ENCODE measurements around the gene HERPUD1.
"Not testable (repeated sequence)": the region's sequence is repeated elsewhere in the genome, so short reads cannot be mapped to it uniquely, and the experiment has no call there.

Gene HERPUD1

GRCh38 chr16:56961851-56962281, 29.9 kb downstream of the HERPUD1 start, which contains the start of gene CETP:
TSS of gene CETP (plus strand) at chr16:56961950. CDS start at chr16:56961980, 30 bp downstream.
- no peak for DNase-seq

GRCh38 chr16:56964243-56965148, 32.6 kb downstream of the HERPUD1 start:
- no peak for DNase-seq

GRCh38 chr16:56965149-56966092, 33.5 kb downstream of the HERPUD1 start:
- no peak for DNase-seq

DNA sequence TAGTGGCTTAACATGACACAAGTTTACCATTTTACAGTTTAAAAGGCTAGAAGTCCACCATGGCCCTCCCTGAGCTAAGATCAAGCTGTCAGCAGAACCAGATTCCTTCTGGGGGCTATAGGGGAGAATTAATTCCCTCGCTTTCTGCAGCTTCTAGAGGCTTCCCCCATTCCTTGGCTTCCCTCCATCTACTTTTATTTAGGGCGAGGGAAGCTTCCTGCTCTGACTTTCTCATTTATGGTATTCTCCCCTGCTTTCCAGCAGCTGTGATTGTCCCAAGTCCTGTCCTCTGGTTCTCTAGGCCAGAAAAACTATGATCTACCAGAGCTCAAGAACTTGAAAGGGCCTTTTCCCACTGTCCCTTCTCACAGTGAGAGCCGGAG, 34.1 kb downstream of the HERPUD1 start:
- DNase-seq, result no peak

DNA sequence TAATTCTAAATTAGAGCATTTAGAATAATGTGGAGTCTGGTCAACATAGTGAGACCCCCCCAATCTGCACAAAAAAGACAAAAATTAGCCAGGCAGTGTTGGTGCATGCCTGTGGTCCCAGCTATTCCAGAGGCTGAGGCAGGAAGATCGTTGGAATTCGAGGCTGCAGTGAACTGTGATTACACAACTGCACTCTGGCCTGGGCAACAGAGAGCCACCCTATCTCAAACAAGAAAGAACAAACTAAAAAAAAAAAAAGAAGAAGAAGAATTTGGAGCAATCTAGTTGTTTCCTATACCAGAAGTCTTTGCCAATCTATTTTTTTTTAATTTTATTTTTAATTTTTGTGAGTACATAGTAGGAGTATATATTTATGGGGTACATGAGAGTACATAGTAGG, 35.8 kb downstream of the HERPUD1 start:
- DNase-seq, result no peak

DNA sequence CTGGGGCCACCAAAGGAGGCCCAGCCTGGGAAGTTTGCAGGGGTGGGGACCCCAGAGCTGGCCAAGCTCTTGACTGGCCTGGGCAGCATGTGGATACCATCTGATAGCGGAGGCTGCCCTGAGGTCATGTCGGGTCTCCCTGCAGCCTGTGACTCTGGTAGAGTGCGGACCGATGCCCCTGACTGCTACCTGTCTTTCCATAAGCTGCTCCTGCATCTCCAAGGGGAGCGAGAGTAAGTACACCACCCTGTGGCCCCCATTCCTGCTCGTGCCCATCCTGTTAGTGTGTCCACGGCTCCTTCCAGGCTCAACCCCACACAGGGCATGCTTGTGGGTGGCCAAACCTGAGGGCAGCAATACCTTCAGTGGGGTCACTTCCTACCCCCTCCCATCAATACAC, 37.8 kb downstream of the HERPUD1 start:
- DNase-seq, result no peak

DNA sequence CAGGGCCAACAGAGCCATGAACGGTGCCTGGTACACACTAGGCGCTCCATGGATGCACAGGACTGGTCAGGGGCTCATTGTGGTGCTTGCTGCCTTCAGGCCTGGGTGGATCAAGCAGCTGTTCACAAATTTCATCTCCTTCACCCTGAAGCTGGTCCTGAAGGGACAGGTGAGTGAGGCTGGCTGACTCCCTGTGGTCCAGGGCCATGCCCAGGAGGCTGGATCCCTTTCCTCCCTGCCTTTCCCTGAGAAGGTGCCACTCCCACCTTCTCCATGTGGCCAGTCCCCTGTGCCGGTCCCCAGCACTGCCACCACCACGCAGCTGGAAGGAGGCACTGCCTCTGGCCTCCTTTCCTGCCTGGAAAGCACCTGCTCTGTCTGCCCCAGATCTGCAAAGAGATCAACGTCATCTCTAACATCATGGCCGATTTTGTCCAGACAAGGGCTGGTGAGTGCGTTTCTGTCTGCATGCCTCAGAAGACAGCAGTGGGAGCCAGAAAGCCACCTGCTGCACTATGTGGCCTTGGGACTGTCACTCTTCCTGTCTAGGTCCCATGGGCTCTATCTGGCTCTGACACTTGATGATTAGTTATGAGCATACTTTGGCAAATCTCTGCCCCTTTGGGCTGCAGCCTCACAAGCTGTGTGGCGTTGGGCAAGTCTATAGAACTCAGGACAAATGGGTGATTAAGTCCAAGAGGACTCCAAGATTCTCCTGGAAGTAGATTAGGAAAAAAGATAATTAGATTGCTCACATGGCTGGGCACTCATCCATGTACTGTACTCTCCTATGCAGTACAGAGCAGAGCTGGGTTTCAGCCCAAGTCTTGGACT, 39.2 kb downstream of the HERPUD1 start:
- DNase-seq, result no peak

DNA sequence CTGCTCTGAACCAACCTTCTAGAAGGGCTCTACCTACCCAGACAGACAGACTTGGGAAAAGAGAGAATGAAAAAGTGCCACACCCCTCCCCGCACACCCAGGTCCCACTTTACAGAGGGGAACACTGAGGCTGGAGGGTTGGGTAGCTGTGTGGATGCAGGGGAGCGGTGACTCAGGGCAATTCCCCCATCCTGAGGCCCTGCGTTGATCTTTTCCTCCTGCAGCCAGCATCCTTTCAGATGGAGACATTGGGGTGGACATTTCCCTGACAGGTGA, 39.8 kb downstream of the HERPUD1 start:
- DNase-seq, result no peak

DNA sequence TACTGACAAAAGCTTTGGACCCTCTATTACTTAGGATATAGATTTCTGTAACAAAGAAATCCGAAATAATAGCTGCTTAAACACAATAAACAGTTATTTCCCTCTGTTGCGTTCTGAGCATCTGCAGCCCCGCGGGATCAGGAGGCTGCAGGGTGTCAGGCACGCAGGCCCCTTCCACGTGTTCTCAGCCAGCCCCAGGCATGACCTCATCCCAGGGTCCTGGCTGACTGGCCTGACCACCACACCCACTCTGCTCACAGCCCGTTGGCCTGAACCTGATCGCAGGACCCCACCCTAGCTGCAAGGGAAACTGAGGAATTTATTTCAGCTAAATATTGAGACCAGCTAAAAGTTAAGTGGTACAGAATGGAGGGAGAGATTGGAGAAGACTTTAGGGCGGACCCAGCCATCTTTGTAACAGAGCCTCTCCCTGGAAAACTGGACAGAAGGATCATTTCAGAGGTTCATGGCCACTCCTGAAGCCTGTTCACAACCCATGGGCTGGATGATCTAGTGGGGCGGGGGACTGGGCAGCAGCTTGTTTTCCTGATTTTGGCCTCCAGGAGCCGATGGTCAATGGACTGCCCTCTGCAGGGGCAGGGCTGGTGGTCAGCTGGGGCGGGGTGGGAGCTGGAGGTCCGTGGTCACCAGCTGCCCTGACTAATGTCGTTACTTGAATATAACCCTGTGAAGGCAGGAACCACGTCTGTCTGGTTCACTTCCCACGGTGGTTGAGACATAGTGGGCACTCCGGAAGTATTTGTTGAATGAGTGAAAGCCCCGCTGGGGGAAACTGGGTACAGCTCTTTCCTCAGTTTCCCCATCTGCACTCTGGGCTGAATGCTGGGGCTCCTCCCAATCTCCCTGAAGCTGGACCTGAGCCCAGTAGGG, 40.7 kb downstream of the HERPUD1 start:
- DNase-seq, result no peak

DNA sequence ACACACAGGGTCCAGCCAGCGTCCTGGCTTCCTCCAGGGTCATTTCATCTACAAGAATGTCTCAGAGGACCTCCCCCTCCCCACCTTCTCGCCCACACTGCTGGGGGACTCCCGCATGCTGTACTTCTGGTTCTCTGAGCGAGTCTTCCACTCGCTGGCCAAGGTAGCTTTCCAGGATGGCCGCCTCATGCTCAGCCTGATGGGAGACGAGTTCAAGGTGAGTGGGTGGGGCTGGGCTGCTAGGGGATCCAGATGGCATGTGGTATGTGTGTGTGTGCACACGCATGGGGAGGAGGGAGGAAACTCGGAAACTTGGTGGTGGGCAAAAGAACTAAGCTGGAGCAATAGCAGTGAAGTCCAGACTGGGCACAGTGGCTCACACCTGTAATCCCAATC, 41.4 kb downstream of the HERPUD1 start:
- no peak for DNase-seq

DNA sequence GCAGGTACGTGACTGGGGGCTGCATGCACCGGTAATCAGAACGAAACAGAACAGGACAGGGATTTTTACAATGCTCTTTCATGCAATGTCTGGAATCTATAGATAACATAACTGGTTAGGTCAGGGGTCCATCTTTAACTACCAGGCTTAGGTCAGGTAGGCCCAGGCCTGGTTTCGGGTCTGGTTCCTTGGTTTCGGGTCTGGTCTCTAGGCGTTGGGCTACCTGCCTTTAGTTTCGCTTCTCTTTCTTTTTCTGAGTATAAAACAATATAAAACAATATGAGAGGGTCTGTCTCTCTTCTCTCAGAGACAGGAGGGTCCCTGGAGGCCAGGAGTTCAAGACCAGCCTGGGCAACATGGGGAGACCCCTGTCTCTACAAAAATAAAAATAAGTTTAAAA, 42.0 kb downstream of the HERPUD1 start:
- not testable (repeated sequence) for DNase-seq

GRCh38 chr16:56974549-56975300, 42.8 kb downstream of the HERPUD1 start:
- no peak for DNase-seq

DNA sequence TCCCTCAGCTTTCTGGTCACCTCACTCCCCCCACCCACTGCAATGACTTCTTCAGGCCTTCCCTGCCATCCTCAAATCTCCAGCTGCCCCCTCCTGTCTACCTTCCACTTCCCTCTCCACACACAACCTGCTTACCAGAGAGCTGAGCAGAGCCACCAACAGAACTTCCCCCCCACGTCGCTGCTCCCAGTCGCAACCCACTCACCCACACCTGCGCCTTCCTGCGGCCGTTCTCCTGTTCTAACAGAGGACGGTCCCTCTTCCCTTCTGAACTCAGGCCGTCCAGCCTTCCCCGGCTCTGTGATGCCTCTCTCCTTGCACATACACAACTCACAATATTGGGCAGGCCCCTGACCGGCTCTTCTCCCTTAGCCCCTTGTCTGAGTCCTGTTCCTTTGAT, 43.8 kb downstream of the HERPUD1 start:
- no peak for DNase-seq

GRCh38 chr16:56977216-56977615, 45.3 kb downstream of the HERPUD1 start:
- no peak for DNase-seq

DNA sequence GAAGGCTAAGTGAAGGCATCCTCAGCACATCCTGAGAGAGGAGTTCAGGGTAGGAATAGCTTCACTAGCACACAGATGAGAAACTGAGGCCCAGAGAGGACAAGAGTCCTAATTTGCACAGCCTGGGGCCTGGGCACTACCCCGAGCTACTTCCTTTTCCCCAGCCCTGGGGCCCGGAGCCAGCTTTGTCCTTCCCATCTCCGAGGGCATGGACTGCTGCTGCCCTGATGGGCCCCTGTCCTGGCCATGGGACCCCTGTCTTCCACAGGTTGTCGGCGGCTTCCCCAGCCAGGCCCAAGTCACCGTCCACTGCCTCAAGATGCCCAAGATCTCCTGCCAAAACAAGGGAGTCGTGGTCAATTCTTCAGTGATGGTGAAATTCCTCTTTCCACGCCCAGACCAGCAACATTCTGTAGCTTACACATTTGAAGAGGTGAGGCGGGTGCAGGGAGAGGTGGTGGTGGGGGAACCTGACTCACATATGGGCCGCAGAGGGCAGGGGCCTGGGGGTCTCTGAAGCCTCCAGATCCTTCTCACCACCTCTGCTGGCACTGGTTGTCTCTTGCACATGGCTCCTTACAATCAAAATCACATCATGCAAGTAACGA, 46.0 kb downstream of the HERPUD1 start:
- no peak for DNase-seq

DNA sequence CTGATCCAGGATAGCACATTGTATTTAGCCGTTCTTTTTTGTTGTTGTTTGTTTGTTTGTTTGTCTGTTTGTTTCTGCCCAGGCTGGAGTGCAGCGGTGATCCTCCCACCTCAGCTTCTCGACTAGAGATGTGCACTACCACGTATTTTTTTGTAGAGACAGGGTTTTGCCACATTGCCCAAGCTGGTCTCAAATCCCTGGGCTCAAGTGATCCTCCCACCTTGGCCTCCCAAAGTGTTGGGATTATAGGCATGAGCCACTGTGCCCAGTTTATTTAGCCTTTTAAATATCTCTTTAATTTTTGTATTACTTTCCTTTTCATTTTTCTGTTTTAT, 48.2 kb downstream of the HERPUD1 start:
- DNase-seq, result no peak

- DNase-seq, result no peak
These were observed 49.1 kb downstream of the HERPUD1 start for GRCh38 chr16:56980792-56981724.

DNA sequence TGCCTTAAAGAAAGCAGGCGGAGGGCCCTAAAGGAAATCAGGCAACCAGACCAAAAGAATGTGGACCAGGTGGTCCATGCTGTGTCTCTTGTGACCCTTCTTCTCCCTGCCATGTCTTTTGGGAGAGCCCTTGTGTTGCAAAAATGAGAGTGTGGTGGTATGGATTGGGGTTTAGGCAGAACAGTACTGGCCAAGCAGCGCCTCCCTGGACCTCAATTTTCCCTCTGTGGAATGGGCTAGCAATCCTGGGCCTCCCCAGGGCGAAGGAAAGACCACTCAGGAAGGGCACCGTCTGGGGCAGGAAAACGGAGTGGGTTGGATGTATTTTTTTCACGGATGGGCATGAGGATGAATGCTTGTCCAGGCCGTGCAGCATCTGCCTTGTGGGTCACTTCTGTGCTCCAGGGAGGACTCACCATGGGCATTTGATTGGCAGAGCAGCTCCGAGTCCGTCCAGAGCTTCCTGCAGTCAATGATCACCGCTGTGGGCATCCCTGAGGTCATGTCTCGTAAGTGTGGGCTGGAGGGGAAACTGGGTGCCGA, 49.9 kb downstream of the HERPUD1 start:
- DNase-seq, result no peak

- no peak for DNase-seq
These were observed 50.8 kb downstream of the HERPUD1 start for GRCh38 chr16:56982695-56983094.
